Endothelial cell of umbilical vein (primary cell): ENCODE data around the gene TMEM43. TPM values are rescaled to one million over a fixed set of nuclear protein-coding genes. Genes with fewer than 3 reads are reported as not detected.

Source experiments
- BruUV-seq: library from RNA; stranded (reverse); fragments of 400-500 nt; replicated peaks from 2 replicates; lab custom pipeline; 2021; lab: Mats Ljungman, UMichigan
- CTCF ChIA-PET: fragments of 300-600, 350-600 bp; sonication (Branson Sonifier 250); formaldehyde crosslinking; loops from one replicate; lab custom pipeline; 2021; ENCODE audit warnings: antibody characterized with exemption, inconsistent platforms; lab: Charles Lee
- POLR2A ChIA-PET: fragments of 300-600, 350-600 bp; sonication (Branson Sonifier 250); formaldehyde crosslinking; loops from one replicate; lab custom pipeline; 2021; ENCODE audit warnings: antibody characterized with exemption, inconsistent platforms; lab: Charles Lee
- DNase-seq: peaks from one replicate; pipeline ENCODE4 v3.0.0-alpha.2; 2011; ENCODE audit warnings: low read depth, low spot score
- FAIRE-seq: peaks from 2 replicates; lab custom pipeline; 2011; peaks lifted over from hg19 to GRCh38; lab: Jason Lieb, UNC
- H2AFZ ChIP-seq: 2 replicates; pipeline ENCODE4 v1.6.0; 2012; ENCODE audit warnings: low read depth, low read length, control low read depth, inconsistent platforms
- H3K27ac ChIP-seq: 2 replicates; pipeline ENCODE4 v1.5.1; 2011; ENCODE audit warnings: low read depth, mild to moderate bottlenecking, control low read depth, low read length, moderate library complexity; ENCODE audit not compliant: insufficient read depth
- H3K27me3 ChIP-seq, 2 experiments: 2 replicates each; pipeline versions ENCODE4 v1.6.0 to v1.6.1; 2011; ENCODE audit warnings: low read length in 2 of 2, mixed read lengths in 1 of 2; ENCODE audit not compliant: control insufficient read depth in 2 of 2, insufficient read depth in 2 of 2
- H3K36me3 ChIP-seq, 2 experiments: 2 replicates in 1 of 2; 3 replicates in 1 of 2; pipeline ENCODE4 v1.5.1; 2011; ENCODE audit warnings: low read length in 2 of 2, mild to moderate bottlenecking in 1 of 2, moderate library complexity in 1 of 2; ENCODE audit not compliant: control insufficient read depth in 2 of 2, insufficient read depth in 2 of 2; ENCODE audit errors: extremely low read depth in 1 of 2
- H3K4me1 ChIP-seq: 3 replicates; pipeline ENCODE4 v1.5.1; 2011; ENCODE audit warnings: mild to moderate bottlenecking, low read length; ENCODE audit not compliant: control insufficient read depth, insufficient read depth; ENCODE audit errors: extremely low read depth
- H3K4me2 ChIP-seq: 2 replicates; pipeline ENCODE4 v1.6.1; 2011; ENCODE audit warnings: low read length, control low read depth, mixed read lengths; ENCODE audit not compliant: insufficient read depth
- H3K4me3 ChIP-seq, 3 experiments: fragments of 200-600 bp in 1 of 3; sonication (generic), shearing (Covaris generic) in 1 of 3; replicated peaks in 1 of 3; 2 replicates each; pipeline ENCODE4 v1.5.1; 2011 to 2016; ENCODE audit warnings: control low read depth in 3 of 3, low read length in 3 of 3, mild to moderate bottlenecking in 2 of 3, inconsistent platforms in 1 of 3, low read depth in 1 of 3, moderate library complexity in 1 of 3; ENCODE audit not compliant: insufficient read depth in 1 of 3
- H3K79me2 ChIP-seq: 2 replicates; pipeline ENCODE4 v1.6.0; 2012; ENCODE audit warnings: low read length, inconsistent platforms; ENCODE audit not compliant: control insufficient read depth, insufficient read depth
- H3K9ac ChIP-seq: replicated peaks from 2 replicates; pipeline ENCODE3; 2011; ENCODE audit warnings: low read length, control low read depth; ENCODE audit not compliant: insufficient read depth; ENCODE audit errors: extremely low read depth
- H3K9me1 ChIP-seq: replicated peaks from 3 replicates; pipeline ENCODE4 v1.6.0; 2011; ENCODE audit warnings: mild to moderate bottlenecking, low read length; ENCODE audit not compliant: control insufficient read depth, insufficient read depth; ENCODE audit errors: extremely low read depth
- H3K9me3 ChIP-seq: replicated peaks from 2 replicates; pipeline ENCODE4 v1.5.1; 2012; ENCODE audit warnings: low read length, inconsistent platforms; ENCODE audit not compliant: control insufficient read depth, insufficient read depth
- H4K20me1 ChIP-seq: replicated peaks from 2 replicates; pipeline ENCODE3; 2011; ENCODE audit warnings: mild to moderate bottlenecking, low read length; ENCODE audit not compliant: control insufficient read depth, insufficient read depth; ENCODE audit errors: extremely low read depth
- CTCF ChIP-seq, 2 donors: IDR thresholded peaks; 1 replicate in 1 of 2; 2 replicates in 1 of 2; pipeline ENCODE4 v1.5.1; 2011; ENCODE audit warnings: low read length in 2 of 2, mild to moderate bottlenecking in 2 of 2, moderate library complexity in 2 of 2, control low read depth in 1 of 2, inconsistent platforms in 1 of 2, low read depth in 1 of 2; ENCODE audit not compliant: insufficient read depth in 1 of 2; ENCODE audit errors: extremely low read depth in 1 of 2
- MAX ChIP-seq: IDR thresholded peaks from 2 replicates; pipeline ENCODE4 v1.6.1; 2011; ENCODE audit not compliant: insufficient read depth, insufficient read length
- POLR2A ChIP-seq: IDR thresholded peaks from 2 replicates; pipeline ENCODE4 v1.6.1; 2012; ENCODE audit warnings: low read depth, mild to moderate bottlenecking, control low read depth, low read length
- dilution Hi-C: fragments of 300-500 bp; cut with MboI; formaldehyde crosslinking; loops from one replicate; pipeline ENCODE4 v1.15.0; 2019; ENCODE audit warnings: low sequenced_read_pairs; ENCODE audit not compliant: extremely low pct_ligation_motif_present
- intact Hi-C: fragments of 100-400 bp; cut with micrococcal nuclease; formaldehyde crosslinking; loops from one replicate; pipeline ENCODE4 v1.10.0; 2022
- polyA plus RNA-seq, 4 experiments: library from polyadenylated mRNA; depleted of rRNA in 3 of 4; stranded (reverse) in 3 of 4; unstranded in 1 of 4; fragments of >200 nt; gene quantifications; 2 replicates each; pipeline versions ENCODE4 v1.2.1 to v1.2.3, GENCODE V29; 2011 to 2012; ENCODE audit warnings: missing spikeins in 1 of 4
- total RNA-seq: library from RNA; stranded (reverse); gene quantifications from 2 replicates; pipeline ENCODE4 v1.2.3, GENCODE V29; 2021

The TMEM43 gene
- total and polyA plus RNA-seq, 2 donors (not counting 3 experiments of a cell fraction or from before 2014, with no cell fraction given), result 80.6 to 119 TPM

GRCh38 chr3:14138109-14138877 is 13.4 kb downstream of the TMEM43 start:
- Histone ChIP-seq H3K9me3 (no peaks in the 10 kb centered on the region), H3K4me3 (no peak overlapping the region), H2AFZ (no peak overlapping the region), H3K9ac (no peak overlapping the region), H4K20me1 (no peaks in the 10 kb centered on the region), H3K27ac (no peak overlapping the region), H3K4me1 (peaks cover 18% of the 10 kb centered on the region), H3K27me3 (no peaks in the 10 kb centered on the region), H3K36me3 (peaks cover 0 to 56% of the 10 kb centered on the region in 2 experiments), H3K4me2 (no peak overlapping the region), H3K79me2 (no peaks in the 10 kb centered on the region), H3K9me1 (no peaks in the 10 kb centered on the region)
- dilution Hi-C loops (no loop called here), intact Hi-C loops (no loop called here)
- BruUV-seq, result no TSS peak
- ChIA-PET CTCF (no interaction called here), POLR2A (no interaction called here)
- FAIRE-seq (no peak), DNase-seq (no peak)
- no peak for TF ChIP-seq CTCF (IDR thresholded peaks at IDR 0.05; ENCODE audit: extremely low read depth in 1 of 2, insufficient read depth in 1 of 2, low read depth in 1 of 2, low read length in 2 of 2)
- TF ChIP-seq POLR2A, result peak; percentile 46
- TF ChIP-seq MAX, result no peak
